Fibroblast of peridontal ligament (primary cell): Measurements from ENCODE around the gene WDR70.
"Not testable (repeated sequence)": the region's sequence is repeated elsewhere in the genome, so short reads cannot be mapped to it uniquely, and the experiment has no call there.

Source experiments
- DNase-seq: peaks from one replicate; pipeline ENCODE4 v3.0.0-alpha.2; 2010; ENCODE audit errors: extremely low read depth

Gene WDR70

DNA sequence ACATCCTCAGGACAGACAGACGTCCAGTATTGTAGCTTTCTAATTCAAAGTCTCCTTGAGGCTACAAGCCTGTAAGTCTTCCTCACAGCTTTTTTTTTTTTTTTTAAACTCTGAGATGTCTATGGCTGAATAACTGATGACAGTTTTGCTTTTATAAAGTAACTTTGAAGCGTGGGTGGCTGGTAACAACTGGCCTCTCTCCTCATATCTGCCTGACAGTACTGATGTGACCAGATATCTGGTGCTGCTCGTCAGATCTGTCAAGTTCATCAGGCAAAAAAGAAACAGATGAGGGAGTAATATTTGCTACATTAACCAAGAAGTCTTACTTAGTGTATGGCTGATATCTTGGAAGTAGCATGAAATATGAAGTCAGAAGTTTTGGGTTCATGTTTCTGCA is 388.1 kb downstream of the WDR70 start:
- no peak for DNase-seq

DNA sequence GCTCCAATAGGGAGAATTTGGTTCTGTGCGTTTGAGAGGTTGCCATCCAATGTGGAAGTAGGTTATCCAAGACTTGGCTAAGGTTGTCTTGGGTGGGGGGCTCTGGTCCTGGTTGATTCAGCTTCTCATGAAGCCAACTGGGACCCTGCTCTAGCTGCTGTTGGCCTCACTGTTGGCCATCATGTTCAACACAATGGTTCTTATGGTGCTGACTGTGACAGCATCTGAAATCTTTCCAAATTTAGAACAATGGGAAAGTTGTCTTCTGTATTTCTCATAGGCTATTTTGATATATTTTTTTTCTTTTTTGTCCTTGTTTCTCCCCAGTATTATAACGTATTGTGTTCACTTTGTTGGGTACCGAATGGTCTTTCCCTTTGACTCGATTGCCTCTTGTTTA is 388.8 kb downstream of the WDR70 start:
- no peak for DNase-seq

DNA sequence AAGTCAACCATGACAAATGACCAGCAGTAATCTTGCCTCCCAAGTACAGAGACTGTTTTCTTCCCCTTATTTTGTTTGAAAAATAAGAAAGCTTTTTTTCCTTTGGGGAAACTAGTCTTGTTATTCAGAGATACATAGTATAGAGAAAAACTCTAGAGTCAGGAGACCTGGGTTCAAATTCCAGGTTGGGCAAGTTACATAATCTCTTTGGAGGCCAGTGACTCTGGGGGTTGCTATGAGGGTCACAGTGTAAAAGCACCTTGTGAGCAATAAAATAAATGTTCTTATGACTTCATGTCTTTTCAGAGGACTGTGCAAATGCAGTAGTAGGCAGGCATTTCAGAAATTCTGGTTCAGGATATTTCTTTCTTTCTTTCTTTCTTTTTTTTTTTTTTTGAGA is 389.3 kb downstream of the WDR70 start:
- no peak for DNase-seq

DNA sequence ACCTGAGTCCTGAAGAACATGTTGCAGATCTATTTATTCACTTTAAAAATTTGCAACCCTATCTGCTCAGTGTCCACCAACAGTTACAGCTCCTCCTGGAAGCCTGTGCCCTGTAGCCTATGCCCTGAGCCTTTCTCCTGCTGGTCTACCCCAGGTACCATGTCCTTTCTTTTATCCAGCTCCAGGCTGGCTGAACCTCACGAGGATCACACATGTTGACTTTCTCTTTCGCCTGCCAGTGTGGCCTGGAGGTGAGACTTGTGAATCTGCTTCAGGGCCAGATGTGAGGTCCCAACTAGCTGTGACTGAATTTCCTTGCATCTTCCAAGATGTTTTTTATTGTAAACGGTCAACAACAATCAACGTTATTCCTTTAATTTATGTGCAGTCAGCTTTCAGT is 390.0 kb downstream of the WDR70 start:
- DNase-seq: no peak

DNA sequence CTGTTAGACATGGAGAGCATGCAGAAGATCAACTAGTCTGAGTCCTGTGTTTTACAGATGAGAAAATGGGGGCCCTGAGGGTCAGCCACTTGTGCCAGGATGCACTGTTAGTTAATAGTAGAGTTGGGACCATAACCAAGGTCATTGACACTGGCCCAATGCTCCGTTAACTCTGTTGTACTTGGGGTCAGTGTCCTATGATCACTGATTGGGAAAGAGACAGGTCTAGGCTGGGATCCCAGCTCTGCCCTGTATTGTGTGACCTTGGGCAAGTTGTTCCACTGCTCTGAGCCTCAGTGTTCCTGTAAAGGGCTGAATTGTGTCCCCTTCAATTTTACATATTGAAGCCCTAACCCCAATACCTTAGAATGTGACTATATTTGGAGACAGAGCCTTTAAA is 390.7 kb downstream of the WDR70 start:
- no peak for DNase-seq

DNA sequence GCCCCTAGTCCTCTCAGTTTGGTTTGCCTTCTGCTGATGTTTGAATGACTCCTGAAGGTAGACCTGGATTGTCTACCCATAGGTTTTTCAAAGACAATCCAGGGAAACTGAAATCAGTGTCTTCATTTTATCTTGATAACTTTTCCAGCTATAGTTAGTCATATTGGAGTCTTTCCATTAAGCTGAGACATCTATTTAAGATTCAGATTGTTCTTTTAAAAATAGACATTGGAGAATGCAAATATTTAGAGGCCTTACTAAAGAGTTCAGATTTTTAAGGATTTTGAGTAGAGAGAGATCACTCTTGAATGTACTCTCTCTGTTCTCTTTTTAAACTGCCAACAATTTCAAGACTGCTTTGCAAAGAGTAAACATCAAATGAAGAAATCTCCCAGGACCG is 391.7 kb downstream of the WDR70 start:
- peak; percentile 64 for DNase-seq

DNA sequence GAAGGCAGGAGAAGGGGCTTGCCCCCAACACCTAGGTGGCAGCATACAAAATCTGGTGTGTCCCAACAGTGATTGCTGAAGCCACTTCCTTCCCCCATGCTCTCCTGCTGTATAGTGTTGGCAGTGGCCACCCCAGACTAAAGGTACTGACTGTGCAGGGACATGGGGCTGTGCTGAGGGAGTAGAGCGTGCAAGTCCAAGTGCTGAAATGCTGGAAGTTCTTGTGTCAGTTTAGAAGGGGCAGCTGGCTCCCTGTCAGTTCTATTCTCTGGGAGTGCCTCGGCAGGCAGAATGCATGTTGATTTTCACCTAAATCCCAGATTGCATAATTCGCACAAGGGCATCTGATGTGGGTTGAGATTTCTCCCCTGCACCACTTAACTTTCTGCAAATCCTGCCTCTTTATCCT is 392.1 kb downstream of the WDR70 start:
- DNase-seq: no peak

DNA sequence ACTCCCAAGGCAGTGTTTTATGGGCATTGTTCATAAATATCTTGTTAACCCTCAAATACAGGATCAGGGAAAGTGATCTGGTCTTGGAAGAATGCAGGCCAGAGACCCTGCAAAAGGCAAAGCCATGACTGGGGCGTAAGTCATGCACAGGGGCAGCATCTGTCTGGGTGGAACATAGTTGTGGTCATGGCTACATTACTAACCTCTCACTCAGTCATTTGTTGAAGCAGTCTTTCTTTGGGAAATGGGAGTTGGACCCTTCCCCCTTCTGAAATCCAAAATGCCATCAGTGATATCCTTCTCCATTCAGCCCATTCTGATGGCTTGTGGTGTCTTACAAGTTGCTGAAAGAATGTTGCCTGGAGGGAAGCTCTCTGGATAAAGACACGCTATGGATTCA is 392.6 kb downstream of the WDR70 start:
- peak; percentile 99 for DNase-seq

DNA sequence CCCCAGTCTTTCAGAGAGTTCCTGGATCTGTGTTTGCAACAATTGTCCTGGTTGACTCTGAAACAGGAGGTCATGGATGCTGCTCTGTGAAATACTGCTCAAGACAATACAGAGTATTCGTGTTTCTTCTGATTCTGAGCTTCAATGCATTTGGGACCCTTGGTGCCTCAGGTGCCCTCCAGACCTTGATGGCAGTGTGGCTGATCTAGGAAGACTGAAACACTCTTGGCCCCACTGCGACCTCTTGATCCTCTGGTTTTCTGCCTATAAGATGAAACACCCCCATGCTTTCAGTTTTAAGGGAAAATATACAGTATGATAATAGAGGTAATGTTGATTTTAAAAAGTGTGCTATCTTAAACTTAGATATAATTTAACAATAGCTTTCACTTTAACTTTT is 393.1 kb downstream of the WDR70 start:
- DNase-seq: no peak

DNA sequence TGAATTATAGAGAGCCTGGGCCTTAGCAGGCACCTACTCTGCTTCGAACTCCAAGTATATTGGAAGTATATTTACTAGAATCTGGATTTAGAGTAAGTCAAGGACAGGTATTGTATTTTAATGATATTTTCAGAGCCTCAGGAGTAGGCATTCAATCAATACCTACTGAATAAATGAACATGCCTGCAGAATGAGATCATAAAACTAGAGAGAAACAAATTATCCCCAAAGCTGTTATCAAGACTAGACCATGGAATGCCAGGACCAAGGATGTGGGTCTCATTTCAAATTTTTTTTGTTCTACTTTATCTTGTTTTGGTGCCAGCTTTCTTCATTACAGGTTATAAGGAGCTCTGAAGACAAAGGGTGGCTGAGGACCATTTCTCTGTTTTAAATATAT is 394.7 kb downstream of the WDR70 start:
- DNase-seq: no peak

DNA sequence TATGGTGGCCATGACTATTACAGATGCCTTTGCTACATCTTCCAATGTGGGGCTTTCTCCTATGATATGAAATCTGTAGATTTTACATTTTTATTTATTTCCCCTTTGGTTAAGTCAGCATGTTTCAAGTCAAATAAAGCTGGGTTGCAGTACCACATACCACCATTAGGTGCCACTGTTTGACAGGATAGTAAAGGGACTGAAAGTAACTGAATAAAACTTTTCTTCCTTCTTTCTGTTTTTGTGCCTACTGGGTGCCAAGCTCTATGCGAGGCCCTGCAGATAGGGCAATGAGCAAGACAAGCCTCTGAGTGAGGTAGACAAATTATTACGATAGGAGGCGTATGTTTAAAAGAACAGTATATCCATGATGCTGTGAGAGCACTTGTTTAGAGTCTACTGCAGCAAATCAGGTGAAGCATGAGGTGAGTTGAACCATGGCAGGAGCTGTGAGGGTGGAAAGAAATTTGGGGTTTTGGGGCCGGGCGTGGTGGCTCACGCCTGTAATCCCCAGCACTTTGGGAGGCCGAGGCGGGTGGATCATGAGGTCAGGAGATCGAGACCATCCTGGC is 395.9 kb downstream of the WDR70 start:
- peak; percentile 58 for DNase-seq

DNA sequence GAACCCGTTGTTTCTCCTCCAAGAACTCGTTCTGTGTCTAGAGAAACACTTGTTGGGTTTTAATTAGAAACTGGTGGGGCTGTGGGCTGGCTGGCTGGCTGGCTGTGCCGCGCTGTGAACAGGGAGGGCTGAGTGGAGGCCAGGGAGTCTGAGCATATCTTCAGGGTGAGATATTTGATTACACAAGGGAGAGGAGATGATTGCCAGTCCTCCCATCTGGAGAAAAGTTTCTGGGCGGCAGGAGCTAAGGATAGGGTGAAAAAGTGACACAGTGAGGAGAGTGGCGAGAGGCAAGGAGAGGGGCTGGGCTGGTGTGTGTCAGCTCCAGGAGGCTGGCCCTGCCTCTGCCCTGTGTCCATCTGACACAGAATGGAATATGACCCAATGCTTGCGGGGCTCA is 397.7 kb downstream of the WDR70 start:
- peak; percentile 89 for DNase-seq

DNA sequence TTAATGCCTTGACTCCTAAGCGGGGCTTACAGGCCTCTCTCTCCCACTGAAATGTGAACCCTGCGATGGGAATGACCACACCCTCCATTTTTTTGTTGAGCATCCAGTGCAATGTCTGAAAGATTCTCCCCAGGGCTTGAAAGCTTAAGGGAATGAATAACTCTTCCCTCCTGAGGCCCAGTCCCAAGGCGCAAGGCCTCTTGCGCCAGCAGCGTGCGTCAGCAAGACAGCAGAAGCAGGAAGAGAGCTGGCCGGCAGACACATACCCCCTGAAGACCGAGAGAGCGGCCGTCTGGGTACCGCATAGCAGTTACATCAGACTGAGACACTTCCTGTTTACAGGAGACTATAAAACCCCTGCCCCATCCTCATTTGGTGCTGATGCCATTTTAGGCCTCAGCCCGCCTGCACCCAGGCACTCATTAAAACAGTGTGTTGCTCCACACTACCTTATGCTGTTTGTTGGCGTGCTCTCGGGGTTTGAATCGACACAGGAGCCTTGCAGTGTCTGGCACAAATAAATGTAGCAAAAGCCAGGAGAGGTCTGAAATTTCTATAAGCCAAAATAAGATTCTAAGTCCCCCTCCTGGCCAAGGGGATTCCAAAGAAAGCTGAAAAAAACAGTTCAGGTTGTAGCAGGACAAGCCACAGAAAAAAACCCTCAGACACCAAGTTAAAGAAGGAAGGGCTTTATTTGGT is 398.5 kb downstream of the WDR70 start:
- DNase-seq: no peak

DNA sequence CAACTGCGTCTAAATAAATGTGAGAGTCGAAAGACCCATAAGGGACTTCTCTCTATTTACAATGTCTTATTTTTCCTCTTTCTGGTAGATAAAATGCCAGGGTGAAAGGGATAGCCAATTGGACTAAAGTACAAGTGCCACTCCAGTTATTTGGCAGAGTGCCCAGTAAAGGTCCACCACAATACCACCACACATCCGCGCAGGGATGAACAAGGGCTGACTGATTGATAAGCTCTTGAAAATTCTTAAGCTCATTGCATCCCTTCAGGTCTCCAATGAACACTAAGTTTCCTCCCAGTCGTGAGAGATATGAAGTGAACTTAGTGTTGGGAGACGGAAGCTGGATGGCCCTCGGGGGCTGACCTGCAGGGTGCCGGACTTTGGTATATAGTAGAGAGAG is 402.3 kb downstream of the WDR70 start:
- DNase-seq: not testable (repeated sequence)

DNA sequence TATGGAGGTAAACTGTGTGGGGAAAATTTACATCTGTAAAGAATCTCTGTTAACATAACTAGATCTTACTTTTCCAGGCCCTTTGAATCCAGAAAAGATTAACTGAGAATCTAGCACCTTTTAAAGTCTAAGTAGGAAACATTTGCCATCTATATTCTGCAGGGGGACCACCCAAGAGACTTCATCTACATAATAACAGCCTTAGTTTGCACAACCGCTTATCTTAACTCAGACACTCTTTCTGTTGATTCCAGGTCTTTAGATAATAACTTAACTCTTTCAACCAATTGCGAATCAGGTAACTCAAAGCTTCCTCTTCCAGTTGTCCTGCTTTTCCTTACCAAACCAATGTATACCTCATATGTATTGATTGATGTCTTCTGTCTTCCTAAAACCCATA is 407.3 kb downstream of the WDR70 start:
- DNase-seq: no peak

DNA sequence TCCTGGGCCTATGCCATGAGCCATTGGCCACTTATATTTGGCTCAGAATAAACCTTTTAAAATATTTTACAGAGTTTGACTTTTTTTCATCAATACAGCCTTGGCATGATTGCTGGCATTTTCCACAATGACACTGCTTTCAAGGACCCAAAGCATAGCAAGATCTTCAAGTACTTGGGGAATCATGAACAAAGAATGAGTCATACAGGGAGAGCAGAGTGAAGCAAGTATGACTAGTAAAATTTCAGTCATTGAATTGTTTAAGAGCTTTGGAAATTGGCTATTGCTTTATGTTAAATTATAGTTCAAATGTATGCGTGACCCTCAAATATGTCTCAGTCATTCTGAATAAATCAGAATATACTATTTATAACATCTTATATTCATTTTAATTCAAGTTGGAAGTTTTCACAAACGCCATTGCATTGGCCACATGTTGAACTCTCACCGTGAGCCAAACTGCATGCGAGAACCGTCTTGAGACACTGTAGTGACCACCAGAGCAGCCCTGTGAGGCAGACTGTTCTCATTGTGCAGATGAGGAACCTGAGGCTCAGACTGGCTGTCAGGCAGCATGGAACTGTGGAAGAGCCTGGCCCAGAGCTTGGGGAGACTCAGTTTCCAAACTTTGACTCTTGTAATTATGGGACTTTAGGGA is 407.9 kb downstream of the WDR70 start:
- peak; percentile 83 for DNase-seq

DNA sequence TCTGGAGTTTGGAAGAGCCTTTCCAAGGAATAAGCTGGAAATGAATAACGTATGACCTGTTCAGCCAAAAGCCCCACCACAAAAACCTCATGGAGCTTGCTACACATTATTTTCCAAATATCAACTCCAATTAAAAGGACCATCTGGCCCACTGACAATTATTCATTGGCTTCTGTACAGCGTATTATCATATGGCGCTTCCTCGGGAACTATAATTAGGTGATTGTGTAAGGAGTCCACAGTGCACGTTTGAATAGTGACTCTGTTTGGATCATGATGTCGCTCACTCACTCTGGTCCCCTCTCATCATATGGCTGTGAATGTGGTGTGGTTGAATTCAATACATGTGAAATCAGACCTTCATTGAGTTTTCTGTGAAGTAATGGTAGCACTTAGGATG is 408.6 kb downstream of the WDR70 start:
- peak; percentile 72 for DNase-seq

DNA sequence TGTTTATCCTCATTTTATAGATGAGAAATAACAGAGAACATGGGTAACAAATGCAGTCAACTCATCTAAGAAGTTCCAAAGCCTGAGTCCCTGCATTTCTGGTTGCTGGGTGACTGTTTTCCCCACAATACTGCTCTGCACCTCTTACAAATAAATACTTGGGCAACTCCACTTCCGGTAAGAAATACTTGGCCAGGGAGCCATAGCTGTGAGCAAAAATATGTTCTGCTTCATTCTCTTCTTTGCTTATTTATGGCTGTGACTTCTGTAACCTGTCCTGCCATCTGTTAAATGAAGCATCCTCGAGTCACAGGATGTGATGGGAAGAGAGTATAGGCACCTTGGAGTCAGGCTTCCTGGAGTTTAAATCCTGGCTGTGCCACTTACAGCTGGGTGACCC is 410.9 kb downstream of the WDR70 start:
- peak; percentile 73 for DNase-seq

DNA sequence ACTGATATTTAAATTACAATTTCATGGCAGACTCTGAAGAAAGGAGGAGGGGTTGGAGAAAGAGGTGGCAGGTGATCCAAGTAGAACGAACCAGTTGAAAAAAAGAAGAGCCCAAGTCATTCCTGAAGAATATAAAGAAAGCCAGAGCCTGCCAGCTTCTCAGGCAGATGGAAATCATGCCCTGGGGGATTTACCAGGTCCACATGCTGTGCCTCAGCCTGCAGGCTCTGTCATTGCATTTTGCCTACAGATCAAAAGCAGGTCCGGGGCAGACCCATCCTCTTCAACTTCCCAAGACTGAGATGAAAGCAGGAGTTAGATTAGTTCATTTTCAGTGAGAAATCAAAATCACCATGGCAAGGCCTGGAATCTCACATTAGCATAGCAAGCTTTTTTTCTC is 412.2 kb downstream of the WDR70 start:
- DNase-seq: no peak

DNA sequence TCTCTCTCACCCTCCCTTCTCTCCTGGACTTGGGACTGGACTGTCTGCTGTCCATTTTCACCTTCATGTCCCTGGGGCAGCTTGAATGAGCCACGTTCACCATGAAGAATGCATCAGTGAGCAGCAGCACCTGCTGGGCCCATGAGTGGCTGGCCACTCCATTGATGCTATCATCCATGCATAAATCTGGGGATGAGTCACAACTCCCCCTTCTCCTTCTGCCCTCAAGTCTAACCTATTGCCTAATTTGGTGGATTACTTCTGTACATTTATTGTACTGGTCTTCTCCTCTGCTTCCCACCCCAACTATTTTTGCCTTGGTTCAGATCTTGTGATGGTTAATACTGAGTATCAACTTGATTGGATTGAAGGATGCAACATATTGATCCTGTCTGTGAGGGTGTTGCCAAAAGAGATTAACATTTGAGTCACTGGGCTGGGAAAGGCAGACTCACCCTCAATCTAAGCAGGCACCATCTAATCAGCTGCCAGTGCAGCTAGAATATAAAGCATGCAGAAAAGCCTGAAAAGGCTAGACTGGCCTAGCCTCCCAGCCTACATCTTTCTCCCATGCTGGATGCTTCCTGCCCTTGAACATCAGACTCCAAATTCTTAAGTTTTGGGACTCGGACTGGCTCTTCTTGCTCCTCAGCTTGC is 414.0 kb downstream of the WDR70 start:
- peak; percentile 55 for DNase-seq

DNA sequence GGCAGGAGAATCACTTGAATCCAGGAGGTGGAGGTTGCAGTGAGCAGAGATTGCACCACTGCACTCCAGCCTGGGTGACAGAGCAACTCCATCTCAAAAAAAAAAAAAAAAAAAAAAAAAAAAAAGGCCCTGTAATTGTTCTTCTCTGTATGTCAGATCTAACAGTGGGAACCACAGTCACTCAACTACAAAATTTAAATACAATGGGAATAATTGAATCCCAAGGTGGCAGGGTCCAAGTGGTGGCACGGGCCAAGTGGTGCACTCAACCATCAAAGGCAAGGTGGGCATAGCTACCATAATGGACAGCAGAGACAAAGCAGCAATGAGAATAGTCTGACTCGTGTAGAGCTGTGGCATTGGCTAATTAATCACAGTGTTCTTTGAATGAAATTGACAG is 416.2 kb downstream of the WDR70 start:
- DNase-seq: not testable (repeated sequence)

DNA sequence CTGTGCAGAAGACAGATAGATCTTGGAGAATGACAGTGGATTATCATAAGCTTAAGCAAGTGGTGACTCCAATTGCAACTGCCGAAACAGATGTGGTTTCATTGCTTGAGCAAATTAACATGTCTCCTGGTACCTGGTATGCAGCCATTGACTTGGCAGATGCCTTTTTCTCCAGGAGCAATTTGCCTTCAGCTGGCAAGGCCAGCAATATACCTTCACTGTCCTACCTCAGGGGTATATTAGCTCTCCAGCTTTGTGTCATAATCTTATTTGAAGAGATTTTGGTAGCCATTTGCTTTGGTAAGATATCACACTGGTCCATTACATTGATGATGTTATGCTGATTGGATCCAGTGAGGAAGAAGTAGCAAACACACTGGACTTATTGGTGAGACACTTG is 417.3 kb downstream of the WDR70 start:
- not testable (repeated sequence) for DNase-seq

DNA sequence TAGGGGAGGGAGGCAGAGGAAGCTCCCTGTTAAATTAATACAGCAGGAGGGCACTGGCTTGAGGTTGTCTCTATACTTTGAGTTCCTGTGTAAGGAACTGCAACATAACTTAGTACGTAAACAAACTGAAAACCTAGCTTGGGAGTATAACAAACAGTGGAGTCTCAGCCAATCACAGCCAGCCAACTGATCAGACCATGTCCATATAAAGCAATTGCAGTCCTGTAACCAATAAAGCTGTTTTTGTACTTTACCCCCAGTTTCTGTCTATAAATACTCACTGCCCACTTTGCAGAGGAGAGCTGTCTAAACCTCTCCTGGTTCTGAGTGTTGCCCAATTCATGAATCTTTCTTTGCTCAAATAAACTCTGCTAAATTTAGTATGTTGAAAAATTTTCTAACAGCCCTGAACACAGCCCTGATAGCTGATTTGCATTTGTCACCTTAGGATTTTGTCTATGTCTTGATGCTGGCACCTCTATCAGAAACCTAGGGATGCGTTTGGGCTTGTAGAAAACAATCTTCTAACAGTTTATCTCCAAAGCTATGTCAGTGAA is 420.8 kb downstream of the WDR70 start:
- no peak for DNase-seq
